Fibroblast of lung (primary cell): Measurements from ENCODE around the gene COL7A1. TPM values are rescaled to one million over a fixed set of nuclear protein-coding genes. Genes with fewer than 3 reads are reported as not detected.
"Not testable (repeated sequence)": the region's sequence is repeated elsewhere in the genome, so short reads cannot be mapped to it uniquely, and the experiment has no call there.

Source experiments
- DNase-seq, 2 donors: peaks; one replicate each; pipeline versions ENCODE4 v3.0.0 to v3.0.0-alpha.2; 2010; ENCODE audit warnings: low read depth in 2 of 2
- H2AFZ ChIP-seq: 2 replicates; pipeline ENCODE4 v1.5.1; 2012; ENCODE audit warnings: low read length, control low read depth, inconsistent platforms
- H3K27ac ChIP-seq: 2 replicates; pipeline ENCODE4 v1.5.1; 2011; ENCODE audit warnings: low read length, control low read depth; ENCODE audit not compliant: insufficient read depth
- H3K27me3 ChIP-seq: 2 replicates; pipeline ENCODE4 v1.5.1; 2011; ENCODE audit warnings: mild to moderate bottlenecking, low read length; ENCODE audit not compliant: control insufficient read depth, insufficient read depth
- H3K36me3 ChIP-seq: 2 replicates; pipeline ENCODE4 v1.5.1; 2011; ENCODE audit warnings: low read length; ENCODE audit not compliant: control insufficient read depth, insufficient read depth
- H3K4me1 ChIP-seq: 2 replicates; pipeline ENCODE4 v1.5.1; 2011; ENCODE audit warnings: low read length; ENCODE audit not compliant: control insufficient read depth, insufficient read depth; ENCODE audit errors: extremely low read depth
- H3K4me2 ChIP-seq: 2 replicates; pipeline ENCODE4 v1.5.1; 2011; ENCODE audit warnings: low read length, control low read depth; ENCODE audit not compliant: insufficient read depth; ENCODE audit errors: extremely low read depth
- H3K4me3 ChIP-seq, 4 experiments: fragments of 200-600 bp in 1 of 4; sonication (generic) in 1 of 4; replicated peaks in 1 of 4; 2 replicates each; pipeline ENCODE4 v1.5.1; 2011 to 2016; ENCODE audit warnings: low read length in 4 of 4, low read depth in 3 of 4, mild to moderate bottlenecking in 3 of 4, control low read depth in 2 of 4, inconsistent platforms in 1 of 4, mixed read lengths in 1 of 4; ENCODE audit not compliant: insufficient read depth in 1 of 4; ENCODE audit errors: control extremely low read depth in 1 of 4
- H3K79me2 ChIP-seq: 2 replicates; pipeline ENCODE4 v1.5.1; 2012; ENCODE audit warnings: mild to moderate bottlenecking, low read length, inconsistent platforms; ENCODE audit not compliant: control insufficient read depth, insufficient read depth
- H3K9ac ChIP-seq: 2 replicates; pipeline ENCODE4 v1.5.1; 2011; ENCODE audit warnings: mild to moderate bottlenecking, low read length, control low read depth; ENCODE audit not compliant: insufficient read depth
- H3K9me3 ChIP-seq: 2 replicates; pipeline ENCODE4 v1.5.1; 2012; ENCODE audit warnings: low read depth, low read length; ENCODE audit not compliant: control insufficient read depth, insufficient read depth
- H4K20me1 ChIP-seq: 2 replicates; pipeline ENCODE4 v1.5.1; 2011; ENCODE audit warnings: low read length; ENCODE audit not compliant: control insufficient read depth, insufficient read depth; ENCODE audit errors: extremely low read depth
- CTCF ChIP-seq, 2 donors: IDR thresholded peaks in 1 of 2; conservative IDR thresholded peaks in 1 of 2; 1 replicate in 1 of 2; 2 replicates in 1 of 2; pipeline ENCODE4 v1.5.1; 2011 to 2012; ENCODE audit warnings: low read length in 2 of 2, control low read depth in 1 of 2, inconsistent platforms in 1 of 2, low read depth in 1 of 2, mild to moderate bottlenecking in 1 of 2
- EZH2 ChIP-seq: IDR thresholded peaks from 2 replicates; pipeline ENCODE4 v1.5.1; 2012; ENCODE audit warnings: low read length, control low read depth, mild to moderate bottlenecking; ENCODE audit errors: missing control alignments
- polyA plus RNA-seq, 2 donors: library from polyadenylated mRNA; depleted of rRNA in 1 of 2; stranded (reverse) in 1 of 2; unstranded in 1 of 2; fragments of >200 nt; gene quantifications; 2 replicates each; pipeline ENCODE4 v1.2.1, GENCODE V29; 2011 to 2012; ENCODE audit warnings: missing spikeins in 1 of 2
- total RNA-seq: library from RNA; depleted of rRNA; stranded (reverse); fragments of >200 nt; gene quantifications from 2 replicates; pipeline ENCODE4 v1.2.1, GENCODE V29; 2014

The COL7A1 gene
- total and polyA plus RNA-seq, 2 donors (not counting 1 experiment from before 2014, with no cell fraction given) = 3.4 to 36.7 TPM

- H3K4me2 ChIP-seq = no peak overlapping the region
- H3K9me3 ChIP-seq = no peaks in the 10 kb centered on the region
- H2AFZ ChIP-seq = no peak overlapping the region
- TF ChIP-seq EZH2 (no peak), CTCF (conservative IDR thresholded peaks at IDR 0.05 in 1 of 2, IDR thresholded peaks at IDR 0.05 in 1 of 2; ENCODE audit: low read depth in 1 of 2, low read length in 2 of 2) (no peak)
- no peak for DNase-seq
- peaks cover 4% of the 10 kb centered on the region for H3K36me3 ChIP-seq
- no peak overlapping the region for H3K4me3 ChIP-seq
- H3K4me1 ChIP-seq = no peaks in the 10 kb centered on the region
- no peaks in the 10 kb centered on the region for H4K20me1 ChIP-seq
- H3K79me2 ChIP-seq = no peaks in the 10 kb centered on the region
- H3K27ac ChIP-seq = no peak overlapping the region
- no peaks in the 10 kb centered on the region for H3K27me3 ChIP-seq
- H3K9ac ChIP-seq = no peak overlapping the region
Measured at GRCh38 chr3:48532271-48532976, 62.7 kb downstream of the COL7A1 start.

GRCh38 chr3:48530701-48531100, 64.4 kb downstream of the COL7A1 start:
- H4K20me1 ChIP-seq, DNase-seq, H3K79me2 ChIP-seq, H3K9me3 ChIP-seq, H2AFZ ChIP-seq, H3K4me1 ChIP-seq, H3K4me2 ChIP-seq, H3K27me3 ChIP-seq, H3K4me3 ChIP-seq, H3K27ac ChIP-seq, H3K9ac ChIP-seq, H3K36me3 ChIP-seq: not testable (repeated sequence)

- no peak overlapping the region for H3K27ac ChIP-seq
- no peak overlapping the region for H3K4me3 ChIP-seq
- no peak overlapping the region for H3K9ac ChIP-seq
- TF ChIP-seq CTCF (conservative IDR thresholded peaks at IDR 0.05 in 1 of 2, IDR thresholded peaks at IDR 0.05 in 1 of 2; ENCODE audit: low read depth in 1 of 2, low read length in 2 of 2) (no peak), EZH2 (no peak)
- no peaks in the 10 kb centered on the region for H3K27me3 ChIP-seq
- peaks cover 4% of the 10 kb centered on the region for H3K36me3 ChIP-seq
- DNase-seq = peak in 1 of 2 donors; percentile 43
- no peak overlapping the region for H2AFZ ChIP-seq
- no peaks in the 10 kb centered on the region for H3K4me1 ChIP-seq
- no peak overlapping the region for H3K4me2 ChIP-seq
- no peaks in the 10 kb centered on the region for H3K9me3 ChIP-seq
- no peaks in the 10 kb centered on the region for H4K20me1 ChIP-seq
- no peaks in the 10 kb centered on the region for H3K79me2 ChIP-seq
Measured at GRCh38 chr3:48528754-48529153, 66.4 kb downstream of the COL7A1 start.
